HG02884 (cell line): ENCODE measurements around the gene DDT.
"Not testable (repeated sequence)": the region's sequence is repeated elsewhere in the genome, so short reads cannot be mapped to it uniquely, and the experiment has no call there.

Experiments used
- ATAC-seq: cut with Tn5 transposase; IDR thresholded peaks from one replicate; pipeline ENCODE4 v1.9.1; 2021; ENCODE audit warnings: mild to moderate bottlenecking, moderate library complexity; ENCODE audit not compliant: unreplicated experiment

Gene DDT

DNA sequence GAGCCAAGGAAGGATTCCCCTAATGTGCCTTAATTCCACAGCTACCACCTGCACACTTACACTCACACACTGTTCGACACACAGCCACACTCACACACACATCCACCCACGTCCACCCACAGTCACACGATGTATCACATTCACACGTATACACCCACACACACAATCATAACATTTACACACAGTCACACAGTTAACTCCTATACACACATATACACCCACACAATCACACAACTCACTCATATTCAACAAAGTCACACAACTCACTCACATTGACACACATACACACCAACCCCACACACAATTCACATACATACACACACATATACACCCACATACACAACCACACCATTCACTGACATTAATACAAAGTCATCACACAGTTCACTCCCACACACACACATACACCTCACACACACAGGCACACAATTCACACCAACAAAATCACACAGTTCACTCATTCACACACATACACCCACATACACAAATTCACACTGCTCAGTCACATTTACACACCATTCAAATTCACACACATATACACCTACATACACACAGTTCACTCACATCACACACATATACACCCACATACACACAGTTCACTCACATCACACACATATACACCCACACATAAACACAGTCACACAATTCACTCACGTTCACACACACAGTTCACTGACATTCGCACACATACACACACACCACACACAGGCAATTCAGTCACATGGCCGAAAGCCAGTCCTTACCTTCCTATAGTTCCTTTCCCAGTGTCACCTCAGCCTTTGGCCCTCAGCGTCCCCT lies 19.8 kb downstream of the DDT start:
- ATAC-seq: not testable (repeated sequence)

DNA sequence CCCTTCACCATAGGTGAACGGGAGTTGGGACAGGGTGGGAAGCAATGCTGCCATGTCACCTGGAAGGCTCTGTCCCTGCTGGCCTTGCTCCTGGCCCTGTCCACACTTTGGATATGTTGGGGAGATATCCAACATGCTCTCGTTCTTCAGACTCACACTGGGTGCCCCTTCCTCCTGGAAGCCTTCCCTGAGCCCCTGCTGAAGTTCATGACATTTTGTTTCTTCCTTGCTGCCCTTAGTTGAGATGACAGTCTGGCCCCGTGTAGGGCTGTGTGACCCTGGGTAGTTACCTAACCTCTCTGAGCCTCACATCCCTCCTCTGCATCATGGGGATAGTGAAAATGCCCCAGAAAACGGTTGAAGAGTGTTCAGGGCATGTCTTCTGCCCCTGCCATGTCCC lies 20.8 kb downstream of the DDT start:
- not testable (repeated sequence) for ATAC-seq

DNA sequence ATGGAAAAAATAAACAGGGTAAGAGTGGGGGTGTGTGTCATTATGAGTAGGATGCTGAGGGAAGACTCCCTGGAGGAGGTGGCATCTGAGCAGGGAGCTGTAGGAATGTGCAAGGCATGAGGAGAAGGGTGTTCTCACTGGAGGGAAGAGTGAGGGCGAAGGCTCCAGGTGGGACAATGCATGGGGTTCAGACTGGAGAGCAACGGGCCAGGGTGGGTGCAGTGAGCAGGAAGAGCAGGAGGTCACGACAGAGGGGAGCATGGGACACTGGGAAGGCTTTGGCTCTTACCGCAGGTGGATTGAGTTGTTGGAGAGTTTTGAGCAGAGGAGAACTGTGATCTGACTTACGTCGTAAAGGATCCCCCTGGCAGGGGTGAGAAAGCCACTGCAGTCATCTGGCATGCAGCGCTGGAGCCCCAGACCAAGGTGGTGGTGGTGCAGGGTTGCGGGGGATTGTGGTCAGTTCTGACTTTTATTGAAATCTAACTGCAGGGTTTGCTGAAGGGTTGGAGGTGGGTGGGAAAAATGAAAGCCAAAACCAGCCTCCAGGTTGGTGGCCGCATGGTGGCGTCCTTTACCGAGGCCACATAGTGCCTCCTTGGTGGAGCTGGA lies 21.3 kb downstream of the DDT start:
- not testable (repeated sequence) for ATAC-seq

DNA sequence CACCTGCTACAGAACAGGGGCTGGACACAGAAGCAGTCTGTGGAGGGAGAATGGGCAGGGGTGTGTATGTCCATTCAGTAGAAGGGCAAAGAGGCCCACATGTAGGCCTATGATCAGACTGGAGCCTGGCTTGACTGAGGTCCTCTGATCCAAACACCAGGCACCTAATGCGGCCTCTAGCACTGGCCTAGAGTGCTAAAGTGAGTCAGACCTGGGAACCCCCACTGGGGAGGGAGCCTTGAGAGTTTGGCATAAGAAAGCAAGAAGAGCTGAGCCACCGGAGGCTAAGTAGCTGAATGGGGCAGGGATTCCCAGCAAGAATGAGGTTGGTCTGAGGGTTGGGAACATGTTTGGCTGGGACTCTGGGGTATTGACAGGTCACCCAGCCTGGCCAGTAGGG lies 22.9 kb downstream of the DDT start:
- ATAC-seq: not testable (repeated sequence)

DNA sequence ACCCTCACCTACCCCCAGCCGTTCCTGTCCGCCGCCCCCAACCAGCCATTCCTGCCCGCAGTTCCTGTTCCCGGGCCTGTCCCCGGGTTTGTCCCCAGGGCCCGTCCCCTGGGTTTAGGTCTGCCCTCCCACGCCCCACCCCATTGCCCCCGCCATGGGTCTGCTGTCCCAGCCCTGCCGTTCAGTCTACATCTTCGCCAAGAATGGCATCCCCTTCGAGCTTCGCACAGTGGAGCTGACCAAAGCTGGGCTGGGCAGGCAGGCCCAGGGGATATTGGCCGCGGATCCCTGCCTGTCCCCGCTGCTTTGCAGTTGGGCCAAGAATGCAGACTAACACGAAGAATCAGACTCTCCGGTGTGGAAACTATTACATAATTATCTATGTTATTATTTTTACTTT lies 24.5 kb downstream of the DDT start:
- ATAC-seq: not testable (repeated sequence)

DNA sequence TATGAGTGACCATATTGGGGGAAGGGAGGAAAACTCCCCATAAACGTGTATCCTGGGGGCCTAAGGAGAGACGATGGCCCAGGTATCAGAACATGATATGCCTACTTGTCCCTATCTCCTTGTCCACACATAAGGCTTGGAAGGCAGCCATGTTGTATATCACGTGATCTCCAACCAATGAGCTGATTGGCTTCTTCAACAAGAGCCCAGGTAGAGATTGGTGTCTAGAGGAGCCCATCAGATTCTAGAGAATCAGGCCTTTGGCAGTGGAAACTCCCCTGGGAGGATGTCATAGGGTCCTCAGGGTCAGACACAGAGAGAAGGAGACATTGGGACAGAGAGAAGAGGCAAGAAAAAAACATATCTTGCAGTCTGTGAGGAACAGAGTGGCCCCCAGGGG lies 26.9 kb downstream of the DDT start:
- not testable (repeated sequence) for ATAC-seq

DNA sequence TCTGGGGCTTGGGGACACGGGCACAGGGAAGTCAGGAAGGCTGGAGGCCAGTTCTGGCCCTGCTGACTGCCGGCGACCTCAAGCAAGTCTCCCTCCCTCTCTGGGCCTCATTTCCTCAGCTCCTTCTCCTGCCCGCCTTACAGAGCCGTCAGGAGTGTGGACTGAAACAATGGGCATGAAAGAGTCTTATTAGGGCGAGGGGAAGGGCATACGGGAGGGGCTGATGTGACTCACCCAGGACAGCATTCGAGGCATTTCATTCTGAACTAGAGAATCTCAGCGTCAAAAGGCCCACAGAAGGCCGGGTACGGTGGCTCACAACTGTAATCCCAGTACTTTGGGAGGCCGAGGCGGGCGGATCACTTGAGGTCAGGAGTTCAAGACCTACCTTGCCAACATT lies 34.1 kb downstream of the DDT start:
- ATAC-seq: not testable (repeated sequence)

DNA sequence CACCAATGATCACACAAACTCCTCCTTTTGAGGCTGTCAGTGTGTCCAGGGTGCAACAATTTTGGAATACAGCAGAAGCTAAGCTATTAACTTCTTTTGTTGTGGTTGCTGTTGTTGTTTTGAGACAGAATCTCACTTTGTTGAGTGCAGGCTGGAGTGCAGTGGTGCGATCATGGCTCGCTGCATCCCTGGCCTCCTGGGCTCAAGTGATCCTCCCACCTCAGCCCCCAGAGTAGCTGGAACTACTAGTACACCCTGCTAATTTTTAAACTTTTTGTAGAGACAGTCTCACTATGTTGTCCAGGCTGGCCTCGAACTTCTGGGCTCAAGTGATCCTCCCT lies 35.3 kb downstream of the DDT start:
- ATAC-seq: no peak

DNA sequence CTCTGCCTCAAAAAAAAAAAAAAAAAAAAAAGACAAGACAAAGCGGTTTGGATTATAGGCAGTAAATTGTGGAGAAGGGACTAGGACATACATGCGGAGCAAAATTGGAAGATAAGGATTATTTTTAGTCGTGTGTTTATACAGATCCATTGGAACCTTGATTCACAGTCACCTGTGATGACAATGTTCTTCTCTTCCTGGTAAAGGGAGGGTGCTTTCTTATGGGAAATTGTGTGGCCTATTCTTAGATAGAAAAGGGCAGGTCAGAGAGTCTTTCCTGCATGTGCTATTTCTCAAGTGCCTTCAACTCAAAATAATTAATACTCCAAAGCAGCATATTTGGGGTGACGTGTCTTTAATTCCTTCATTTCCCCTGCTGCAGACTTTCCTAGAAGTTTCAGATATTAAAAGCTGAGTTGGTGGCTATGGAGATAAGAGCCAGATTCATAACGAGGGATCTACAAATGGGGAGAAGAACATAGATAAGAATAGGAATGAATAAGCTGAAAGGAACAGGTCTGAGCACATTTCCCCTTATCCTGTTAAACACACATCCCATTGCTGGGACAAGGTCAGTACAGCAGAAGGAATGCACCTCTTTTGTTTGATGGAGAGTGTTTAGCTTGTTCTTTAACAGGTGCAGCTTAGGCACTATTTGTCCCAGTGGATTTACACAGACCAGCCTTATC lies 35.8 kb downstream of the DDT start:
- no peak for ATAC-seq

DNA sequence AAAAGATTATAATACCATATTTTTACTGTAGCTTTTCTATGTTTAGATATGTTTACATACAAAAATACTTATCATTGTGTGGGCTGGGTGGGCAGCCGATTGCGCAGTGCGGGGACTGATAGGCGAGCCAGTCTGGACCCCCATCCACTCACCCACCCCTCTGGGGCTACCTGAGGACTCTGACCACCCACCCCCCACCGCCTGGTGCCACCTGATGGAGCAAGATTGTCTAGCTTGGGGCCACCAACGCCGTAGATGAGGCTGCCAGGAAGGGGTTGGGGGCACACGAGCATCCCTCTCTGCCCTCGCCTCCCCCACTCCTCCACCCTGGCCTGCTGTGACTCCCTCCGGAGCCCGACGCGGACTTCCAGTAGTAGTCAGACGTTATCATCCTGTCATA lies 47.7 kb downstream of the DDT start:
- no peak for ATAC-seq

DNA sequence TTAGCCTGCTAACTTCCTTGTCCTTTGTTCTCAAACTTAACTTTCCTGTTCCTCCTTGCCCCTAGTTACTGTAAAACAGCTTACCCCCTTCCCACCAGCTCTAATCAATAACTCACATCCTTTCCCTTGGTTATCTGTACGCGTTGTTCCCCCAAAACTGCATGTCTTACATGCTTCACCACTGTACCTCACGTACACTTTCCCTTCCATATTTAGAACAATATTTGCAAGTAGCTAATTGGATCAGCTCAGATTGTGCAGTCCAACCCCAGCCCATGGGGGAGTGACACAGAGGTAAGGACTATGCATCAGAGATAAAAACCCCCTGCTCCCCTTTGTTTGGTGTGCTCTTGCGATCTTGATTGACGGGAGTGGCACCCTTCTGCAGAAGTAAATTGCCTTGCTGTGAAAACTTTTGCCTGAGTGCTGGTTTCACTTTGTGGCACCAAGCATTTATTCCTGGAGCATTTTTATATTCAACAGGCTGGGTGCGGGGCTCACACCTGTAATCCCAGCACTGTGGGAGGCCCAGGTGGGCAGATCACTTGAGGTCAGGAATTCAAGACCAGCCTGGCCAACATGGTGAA lies 49.1 kb downstream of the DDT start:
- ATAC-seq: no peak

DNA sequence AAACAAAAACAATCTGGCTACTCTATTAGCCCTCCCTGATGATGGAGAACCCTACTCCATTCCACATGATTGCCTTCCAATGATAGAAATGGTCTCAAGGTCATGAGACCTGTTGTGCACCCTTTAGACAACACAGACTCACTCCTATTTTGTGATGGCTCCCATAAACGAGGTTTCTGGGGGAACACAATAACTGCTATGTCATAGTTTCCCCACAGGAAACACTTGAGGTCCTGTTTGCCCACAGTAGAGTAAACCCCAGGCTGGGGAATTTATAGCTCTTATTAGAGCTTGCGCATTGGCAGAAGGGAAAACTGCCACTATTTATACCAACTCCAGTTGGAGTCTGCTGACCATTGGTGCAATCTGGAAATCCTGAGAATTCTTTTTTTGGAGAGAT lies 51.3 kb downstream of the DDT start:
- no peak for ATAC-seq

DNA sequence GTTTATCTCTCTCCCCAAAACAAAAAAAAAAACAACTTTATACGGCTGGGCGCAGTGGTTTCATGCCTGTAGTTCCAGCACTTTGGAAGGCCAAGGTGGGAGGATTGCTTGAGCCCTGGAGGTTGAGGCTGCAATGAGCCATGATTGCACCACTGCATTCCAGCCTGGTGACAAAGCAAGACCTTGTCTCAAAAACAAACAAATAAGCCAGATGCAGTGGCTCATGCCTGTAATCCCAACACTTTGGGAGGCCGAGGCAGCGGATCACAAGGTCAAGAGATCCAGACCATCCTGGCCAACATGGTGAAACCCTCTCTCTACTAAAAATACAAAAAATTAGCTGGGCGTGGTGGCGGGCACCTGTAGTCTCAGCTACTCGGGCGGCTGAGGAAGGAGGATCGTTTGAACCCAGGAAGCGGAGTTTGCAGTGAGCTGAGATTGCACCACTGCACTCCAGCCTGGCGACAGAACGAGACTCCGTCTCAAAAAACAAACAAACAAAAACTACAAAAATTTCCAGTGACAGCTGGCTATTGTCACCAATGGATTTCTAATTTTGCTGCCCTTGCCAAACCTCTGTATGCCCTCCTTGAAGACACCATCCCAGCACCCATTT lies 52.5 kb downstream of the DDT start:
- ATAC-seq: not testable (repeated sequence)
